NCI-H1436 treated with DMSO at 0.1 percent for 48 hours (cell line): Measurements from ENCODE around the gene CNGA1.
"Not testable (repeated sequence)": the region's sequence is repeated elsewhere in the genome, so short reads cannot be mapped to it uniquely, and the experiment has no call there.

Source experiments
- DNase-seq: peaks from one replicate; lab custom pipeline; 2025; lab: John Stamatoyannopoulos, UW

The CNGA1 gene

DNA sequence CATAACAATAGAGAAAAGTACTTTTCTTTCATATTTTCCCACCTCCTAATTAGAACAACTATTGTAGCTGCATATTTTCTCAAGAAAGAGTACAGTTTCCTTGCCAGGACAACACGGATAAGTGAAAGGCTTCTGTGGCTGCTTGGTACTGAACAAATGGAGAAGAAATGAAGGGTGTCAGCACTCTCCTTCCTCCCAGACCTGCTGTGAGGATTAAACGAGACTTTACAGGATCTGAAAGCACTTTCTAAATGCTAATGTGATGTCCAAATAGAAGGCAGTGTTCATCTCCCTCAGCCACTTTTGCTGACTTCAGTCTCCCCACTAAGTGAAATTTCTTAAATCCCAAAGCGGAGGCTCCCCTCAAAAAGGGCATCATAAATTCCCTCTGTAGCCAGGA, 14.0 kb upstream of the CNGA1 start:
- no peak for DNase-seq

DNA sequence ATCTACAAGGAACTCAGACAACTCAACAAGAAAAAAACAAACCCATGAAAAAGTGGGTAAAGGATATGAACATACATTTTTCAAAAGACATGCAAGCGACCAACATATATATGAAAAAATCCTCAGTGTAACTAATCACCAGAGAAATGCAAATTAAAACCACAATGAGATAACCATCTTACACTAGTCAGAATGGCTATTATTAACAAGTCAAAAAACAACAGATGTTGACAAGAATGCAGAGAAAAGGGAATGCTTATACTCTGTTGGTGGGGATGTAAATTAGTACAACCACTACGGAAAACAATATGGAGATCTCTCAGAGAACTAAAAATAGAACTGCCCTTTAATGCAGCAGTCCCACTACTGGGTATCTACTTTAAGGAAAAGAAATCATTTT, 12.2 kb upstream of the CNGA1 start:
- DNase-seq = no peak

DNA sequence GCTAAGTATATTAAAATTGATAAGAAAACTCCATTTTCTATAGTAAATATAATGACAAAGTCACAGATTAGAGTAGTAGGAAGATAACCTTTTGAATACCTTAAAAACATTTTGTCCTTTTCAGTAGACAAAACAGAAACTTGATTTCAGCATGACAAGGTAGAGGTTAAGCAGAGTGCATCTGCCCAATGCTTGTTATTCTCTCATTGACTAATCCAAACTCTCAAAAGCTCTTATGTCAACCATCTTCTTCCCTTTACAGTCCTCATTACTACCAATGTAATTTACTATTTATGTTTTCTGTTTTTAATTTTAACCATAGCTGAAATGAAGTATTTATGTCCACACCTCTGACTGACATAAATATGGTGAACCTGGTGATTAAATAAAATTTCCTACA, 11.2 kb upstream of the CNGA1 start:
- no peak for DNase-seq

DNA sequence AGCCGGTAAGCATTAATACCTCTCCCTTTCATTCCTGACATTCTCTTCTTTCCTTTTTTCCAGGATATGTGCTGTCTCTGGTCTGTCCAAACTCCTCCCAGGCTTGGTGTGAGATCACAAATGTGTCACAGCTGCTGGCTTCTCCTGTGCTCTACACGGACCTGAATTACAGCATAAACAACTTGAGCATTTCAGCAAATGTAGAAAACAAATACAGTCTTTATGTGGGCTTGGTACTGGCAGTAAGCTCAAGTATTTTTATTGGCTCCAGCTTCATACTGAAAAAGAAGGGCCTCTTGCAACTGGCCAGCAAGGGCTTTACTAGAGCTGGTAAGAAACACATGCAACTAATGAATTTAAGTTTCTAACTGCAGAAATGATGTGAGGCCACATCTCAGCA, 8.5 kb upstream of the CNGA1 start:
- no peak for DNase-seq

DNA sequence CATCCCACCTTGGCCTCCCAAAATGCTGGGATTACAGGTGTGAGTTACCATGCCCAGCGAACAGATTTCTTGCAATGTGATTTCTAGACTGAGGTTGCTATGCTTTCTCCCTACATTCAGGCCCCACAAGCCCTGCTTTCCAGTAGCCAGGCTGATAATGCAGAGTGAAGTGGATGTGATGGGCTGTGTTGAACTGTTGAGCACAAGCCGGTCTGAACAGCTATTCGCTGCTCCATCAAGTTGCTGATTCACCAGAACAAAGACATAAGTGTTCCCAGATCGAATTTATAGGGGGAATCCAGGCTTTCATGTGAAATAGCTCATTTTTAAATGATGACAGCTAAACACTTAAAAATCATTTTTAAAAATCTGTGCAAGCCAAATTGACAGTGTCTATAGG, 8.0 kb upstream of the CNGA1 start:
- no peak for DNase-seq

DNA sequence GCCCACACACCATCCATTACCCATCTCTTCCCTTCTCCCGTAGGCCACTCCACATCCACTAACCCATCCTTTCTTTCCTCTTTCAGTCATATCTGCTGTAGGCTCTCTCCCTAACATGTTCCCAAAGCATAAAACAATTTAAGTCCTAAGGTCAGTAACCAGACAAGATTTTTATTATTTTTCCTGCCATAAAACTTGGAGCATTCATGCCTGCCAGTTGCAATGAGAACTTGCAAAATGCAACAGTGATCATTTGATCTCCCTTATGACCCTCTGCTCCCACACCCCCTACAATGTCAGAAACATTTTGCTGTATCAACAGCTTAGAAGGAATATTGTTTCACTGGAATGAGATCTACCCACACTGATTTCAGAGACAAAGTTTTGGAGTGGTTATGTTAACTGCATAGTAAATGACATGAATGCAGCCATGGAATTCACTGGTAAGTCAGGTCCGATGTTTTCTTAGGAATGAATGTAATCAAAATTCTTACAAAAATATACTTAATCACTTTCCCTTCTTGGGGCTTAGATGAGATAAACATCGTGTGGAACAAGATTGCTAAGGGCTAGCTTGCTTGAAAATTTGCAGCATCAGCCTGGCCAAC, 5.8 kb upstream of the CNGA1 start:
- no peak for DNase-seq

DNA sequence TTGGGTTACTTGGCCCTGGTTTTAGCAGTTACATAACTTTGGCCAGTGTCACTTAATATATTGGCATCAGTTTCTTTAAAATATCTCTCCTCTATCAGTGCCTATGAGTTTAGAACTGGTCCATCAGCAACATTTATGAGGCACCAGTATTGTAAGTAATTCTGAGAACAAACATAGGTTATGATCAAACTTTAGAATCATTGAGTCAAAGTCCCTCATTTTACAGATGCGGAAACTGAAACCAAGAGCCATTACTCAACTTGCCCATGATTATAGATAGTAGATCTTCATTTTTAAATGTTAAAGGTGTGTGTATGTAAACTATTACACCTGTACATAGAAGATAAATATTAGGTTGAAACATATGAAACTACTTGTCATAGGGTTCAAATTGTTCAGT, 4.6 kb upstream of the CNGA1 start:
- no peak for DNase-seq

DNA sequence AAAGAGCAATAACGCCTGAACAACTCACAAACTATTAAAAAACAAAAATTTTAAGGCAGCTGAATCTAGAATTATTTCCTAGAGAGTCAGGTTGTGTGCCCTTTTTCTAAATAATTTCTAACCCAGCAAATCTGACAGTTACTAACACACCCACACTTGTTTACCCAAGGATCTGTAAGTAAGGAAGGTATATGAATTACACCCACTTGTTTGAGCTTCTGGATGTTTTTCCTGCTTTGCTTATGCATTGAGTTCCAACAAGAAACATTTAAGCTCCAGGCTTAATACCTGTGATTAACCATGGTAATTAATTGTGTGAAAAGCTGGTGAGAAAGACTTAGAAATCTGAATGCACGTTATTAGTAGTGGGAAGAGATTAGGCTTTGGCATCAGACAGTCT, 1.6 kb upstream of the CNGA1 start:
- DNase-seq = no peak

DNA sequence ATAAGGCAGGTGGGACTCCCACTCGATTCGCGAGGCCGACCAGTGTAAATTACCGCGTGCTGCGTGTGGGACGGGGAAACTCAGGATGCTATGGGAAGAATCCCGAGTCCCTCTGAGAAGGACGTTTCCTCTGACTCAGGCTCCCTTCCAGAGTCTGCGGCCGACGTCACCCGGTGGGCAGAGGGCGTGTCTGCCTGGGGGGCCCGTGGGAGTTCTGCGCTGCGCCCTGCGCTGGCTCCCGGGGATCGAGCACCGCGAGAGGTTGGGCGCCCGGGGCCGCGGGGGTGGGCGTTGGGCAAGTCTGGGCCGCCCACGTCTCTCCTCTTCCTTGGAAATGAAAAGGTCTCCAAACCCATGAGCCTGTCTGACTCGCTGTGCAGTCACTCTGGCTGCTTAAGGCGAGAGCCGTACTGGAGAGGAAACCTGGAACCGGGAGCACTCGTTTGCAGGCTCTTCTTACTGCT, 659 bp upstream of the CNGA1 start:
- no peak for DNase-seq

DNA sequence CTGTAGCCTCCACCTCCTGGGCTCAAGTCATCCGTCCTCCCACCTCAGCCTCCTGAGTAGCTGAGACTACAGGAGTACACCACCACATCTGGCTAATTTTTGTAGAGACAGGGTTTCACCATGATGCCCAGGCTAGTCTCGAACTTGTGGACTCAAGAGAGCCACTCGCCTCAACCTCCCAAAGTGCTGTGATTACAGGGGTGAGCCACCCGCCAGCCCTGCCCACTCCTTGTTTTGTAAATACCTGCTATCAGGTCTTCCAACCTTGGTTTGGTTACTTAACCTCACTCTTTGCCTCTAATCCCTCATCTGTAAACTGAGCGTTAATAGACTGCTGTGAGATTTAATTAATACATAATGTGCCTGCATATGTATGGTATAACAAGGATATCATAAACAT, 803 bp downstream of the CNGA1 start:
- no peak for DNase-seq

DNA sequence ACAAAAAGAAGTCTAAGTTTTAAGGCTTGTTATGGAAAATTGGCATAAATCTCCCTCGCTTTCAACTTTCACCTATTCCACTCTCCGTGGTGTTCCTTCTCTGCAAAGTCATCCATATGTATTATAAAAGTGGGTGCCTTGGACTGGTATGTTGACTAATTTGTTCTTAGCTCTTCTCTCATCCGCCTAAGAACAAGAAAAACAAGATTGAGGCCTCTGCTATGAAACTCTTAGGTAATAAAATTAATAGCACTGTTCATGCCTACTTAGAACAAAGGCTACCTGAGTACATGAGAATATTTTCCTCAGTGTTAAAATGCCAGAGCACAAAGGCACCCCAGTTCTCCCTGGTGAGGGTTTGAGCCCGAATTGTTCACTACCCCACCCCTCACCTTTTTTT, 1.3 kb downstream of the CNGA1 start:
- DNase-seq = no peak

DNA sequence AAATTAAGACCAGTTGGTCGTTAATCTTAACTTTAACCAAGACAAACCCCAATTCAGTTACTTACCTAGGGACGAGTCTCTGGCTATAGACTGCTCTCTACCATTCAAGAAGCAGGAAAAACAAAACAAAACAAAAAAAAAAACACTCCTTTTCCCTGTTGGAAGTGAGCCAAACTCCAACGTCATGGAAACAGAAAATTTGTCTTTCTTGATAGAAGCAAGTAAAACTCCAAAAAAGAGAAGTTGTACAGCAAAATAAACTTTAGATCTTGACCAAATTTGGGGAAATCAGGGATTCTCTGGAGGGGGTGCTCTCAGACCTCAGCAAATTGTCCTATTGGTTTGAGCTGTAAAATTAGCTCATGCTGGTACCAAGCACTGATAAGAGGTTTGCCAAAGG, 3.7 kb downstream of the CNGA1 start:
- DNase-seq = no peak

DNA sequence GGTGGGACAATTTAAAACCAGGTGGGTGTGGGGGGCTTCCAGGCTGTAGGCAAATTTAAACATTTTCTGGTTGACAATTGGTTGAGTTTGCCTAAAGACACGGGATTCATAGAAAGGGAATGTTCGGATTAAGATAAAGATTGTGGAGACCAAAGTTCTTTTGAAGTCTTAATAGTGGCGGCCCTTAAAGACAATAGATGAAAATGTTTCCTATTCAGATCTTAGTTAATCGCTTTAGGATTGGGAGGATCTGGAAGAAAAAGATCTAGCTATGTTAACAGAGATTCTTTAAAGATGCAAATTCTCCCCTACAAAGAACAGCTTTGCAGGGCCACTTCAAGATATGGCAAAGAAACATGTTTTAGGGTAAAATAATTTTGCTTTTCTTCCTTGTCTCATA, 4.8 kb downstream of the CNGA1 start:
- DNase-seq = no peak

DNA sequence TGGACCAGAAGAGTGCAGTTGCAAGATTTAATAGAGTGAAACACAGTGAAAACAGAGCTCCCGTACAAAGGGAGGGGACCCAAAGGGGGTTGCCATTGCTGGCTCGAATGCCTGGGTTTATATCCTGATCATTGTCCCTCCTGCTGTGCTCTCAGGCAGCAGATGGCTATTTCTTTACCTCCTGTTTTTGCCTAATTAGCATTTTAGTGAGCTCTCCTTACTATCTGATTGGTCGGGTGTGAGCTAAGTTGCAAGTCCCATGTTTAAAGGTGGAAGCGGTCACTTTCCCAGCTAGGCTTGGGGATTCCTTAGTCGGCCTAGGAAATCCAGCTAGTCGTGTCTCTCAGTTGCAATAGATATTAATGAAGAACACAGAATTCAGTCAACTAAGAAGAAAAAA, 5.6 kb downstream of the CNGA1 start:
- not testable (repeated sequence) for DNase-seq

DNA sequence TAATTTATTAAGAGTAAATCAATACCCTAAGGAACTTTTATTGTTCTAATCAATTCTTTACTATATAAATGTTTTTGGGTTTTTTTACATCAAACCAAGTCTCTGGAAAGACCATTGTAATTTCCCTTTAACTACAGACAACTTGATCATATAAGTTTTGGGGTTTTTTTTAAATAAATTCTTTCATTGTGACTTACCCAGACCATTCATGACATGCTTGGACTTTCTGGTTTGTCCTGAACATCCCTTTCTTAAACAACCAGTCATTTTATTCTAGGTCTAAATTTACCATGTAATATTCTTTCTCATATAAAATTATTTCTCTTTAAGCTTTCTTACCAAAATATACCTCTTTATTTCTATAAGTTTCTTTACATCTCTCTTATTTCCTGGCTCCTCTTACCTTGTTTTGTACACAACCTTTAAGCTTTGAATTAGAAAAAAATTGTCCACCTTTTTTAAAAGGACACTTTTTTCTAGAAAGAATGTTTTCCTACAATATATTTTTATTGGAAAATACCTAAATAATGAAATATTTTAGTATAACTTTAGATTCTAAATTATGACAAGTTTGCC, 8.4 kb downstream of the CNGA1 start:
- no peak for DNase-seq

DNA sequence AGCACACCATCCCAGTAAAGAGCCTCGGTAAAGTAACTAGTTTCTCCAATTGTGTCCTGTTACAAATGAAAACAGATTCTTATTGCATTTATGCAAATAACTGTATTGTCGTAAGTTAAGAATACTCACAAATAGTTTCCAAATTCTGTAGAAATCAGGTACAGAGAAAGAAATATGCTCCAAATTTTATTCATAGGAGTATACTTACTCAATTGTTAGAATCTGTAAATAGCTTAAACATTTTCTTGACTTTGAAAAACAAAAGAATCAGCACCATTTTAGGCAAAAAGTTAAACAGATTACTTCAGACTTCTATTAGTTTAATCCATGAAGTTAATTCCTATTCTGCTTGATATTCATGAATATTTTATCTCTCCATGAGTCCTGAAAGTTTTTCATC, 10.7 kb downstream of the CNGA1 start:
- DNase-seq = no peak

DNA sequence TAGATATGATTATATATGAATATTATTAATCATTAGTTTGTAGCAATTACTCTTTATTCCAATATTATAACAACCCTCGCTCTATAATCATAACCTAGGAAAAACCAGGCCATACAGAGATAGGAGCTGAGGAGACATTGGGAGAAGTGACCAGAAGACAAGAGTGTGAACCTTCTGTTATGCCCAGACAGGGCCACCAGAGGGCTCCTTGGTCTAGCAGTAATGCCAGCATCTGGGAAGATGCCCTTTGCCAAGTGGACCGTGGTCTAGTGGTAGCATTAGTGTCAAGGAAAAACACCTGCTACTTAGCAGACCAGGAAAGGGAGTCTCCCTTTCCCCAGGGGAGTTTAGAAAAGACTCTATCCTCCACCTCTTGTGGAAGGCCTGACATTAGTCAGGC, 12.9 kb downstream of the CNGA1 start:
- DNase-seq = not testable (repeated sequence)

DNA sequence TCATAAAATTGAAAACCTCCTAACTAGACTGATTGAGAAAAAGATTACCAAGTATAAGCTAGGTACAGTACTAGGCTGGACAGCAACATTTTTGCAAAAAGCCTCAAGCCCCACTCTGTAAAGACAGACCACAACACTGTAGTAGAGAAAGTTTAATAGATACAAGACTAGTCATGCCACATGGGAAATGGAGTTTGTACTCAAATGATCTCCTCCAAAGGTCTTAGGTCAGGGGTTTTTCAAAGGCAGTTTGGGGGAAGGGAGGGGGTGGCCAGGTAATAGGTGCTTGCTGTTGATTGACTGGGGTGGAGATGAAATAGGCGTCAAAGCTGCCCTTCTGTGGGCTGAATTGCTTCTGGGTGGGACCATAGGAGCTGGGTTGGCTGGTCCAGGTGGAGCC, 14.2 kb downstream of the CNGA1 start:
- no peak for DNase-seq

DNA sequence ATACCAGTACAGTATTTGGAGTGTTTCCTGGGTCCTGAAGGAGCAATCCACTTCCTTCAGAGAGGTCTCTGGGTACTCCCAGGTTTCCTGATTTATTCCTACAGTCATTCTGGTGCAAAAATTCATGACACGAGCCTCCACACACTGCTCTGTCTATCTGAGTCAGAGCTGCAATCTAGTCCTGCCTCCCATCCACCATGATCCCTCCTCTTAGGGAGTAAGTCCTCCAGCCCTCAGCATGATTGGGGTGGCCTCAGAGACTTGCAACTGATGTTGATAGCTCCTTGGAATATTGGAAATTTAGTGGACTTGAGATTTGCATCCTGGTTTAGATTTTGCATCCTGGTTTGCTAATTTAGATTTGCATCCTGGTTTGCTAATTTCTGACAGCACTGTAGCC, 20.5 kb downstream of the CNGA1 start:
- no peak for DNase-seq

DNA sequence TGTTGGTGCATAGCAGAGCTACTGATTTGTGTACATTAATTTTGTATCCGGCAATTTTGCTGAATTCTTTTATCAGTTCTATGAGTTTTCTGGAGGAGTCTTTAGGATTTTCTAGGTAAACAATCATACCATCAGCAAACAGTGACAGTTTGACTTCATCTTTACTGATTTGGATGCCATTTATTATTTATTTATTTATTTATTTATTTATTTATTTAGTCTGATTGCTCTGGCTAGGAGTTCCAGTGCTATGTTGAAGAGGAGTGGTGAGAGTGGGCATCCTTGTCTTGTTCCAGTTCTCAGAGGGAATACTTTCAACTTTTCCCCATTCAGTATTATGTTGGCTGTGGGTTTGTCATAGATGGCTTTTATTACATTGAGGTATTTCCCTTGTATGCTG, 24.0 kb downstream of the CNGA1 start:
- not testable (repeated sequence) for DNase-seq

DNA sequence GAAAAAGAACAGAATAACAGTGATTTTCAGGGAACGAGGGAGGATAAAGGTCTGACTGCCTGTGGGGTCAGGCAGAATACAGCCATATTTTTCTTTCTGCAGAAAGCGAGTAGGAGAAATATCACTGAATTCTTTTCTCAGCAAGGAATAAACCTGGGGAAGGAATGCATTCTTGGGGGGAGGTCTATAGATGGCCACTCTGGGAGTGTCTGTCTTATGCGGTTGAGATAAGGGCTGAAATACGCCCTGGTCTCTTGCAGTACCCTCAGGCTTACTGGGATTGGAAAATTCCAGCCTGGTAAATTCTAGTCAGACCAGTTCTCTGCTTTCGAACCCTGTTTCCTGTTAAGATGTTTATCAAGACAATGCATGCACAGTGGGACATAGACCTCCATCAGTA, 26.3 kb downstream of the CNGA1 start:
- DNase-seq = no peak

DNA sequence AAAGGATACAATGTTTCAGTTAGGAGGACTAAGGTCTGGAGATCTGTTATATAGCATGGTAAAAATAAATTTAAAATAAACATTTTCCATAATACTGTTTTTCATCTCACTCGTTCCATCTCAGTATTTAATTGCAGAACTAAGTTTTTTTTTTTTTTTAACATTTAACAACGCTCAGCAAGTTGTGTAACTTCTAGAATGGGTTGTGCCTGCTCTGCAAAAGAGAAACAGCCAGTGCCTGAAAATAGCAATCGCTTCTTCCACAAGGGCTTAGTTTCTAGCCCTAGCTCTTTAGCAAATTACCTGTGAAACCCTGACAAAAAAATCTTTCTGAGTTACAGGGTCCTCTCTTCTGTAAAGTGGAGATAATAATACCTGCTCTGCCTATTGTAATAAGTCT, 41.9 kb downstream of the CNGA1 start:
- no peak for DNase-seq

DNA sequence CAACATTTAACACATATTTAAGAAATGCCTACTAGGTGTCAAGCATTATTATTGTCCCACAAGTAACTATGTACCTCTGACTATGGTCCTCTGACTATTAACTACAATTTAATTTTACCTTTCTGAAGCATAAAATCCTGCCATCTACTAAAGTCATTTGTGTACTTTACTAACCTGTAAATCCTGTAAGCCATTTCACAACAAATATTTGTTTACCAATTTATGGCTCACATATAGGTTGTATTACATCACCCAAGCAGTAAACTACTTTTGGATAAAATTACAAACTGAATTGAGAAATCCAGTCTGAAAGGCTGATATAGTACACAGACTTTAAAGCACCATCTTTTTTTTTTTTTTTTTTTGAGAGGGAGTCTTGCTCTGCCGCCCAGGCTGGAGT, 43.8 kb downstream of the CNGA1 start:
- no peak for DNase-seq

DNA sequence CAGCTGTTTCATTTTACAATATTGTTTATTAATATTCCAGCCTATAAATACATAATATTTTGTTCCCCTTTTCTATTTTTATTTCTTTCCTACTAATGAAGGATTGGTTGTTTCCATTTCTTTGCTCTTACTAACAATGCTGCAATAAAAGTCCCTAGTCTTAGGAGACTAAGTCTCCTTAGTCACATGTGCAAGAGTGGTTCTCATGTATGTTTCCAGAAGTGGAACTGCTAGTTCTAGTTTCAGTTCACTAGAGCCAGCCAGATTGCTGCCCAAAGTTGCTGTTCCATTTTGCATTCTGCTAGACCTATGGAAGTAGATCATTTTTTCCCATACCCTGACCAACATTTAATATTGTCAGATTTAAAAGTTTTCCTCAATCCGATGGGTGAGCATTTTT, 44.3 kb downstream of the CNGA1 start:
- DNase-seq = no peak

DNA sequence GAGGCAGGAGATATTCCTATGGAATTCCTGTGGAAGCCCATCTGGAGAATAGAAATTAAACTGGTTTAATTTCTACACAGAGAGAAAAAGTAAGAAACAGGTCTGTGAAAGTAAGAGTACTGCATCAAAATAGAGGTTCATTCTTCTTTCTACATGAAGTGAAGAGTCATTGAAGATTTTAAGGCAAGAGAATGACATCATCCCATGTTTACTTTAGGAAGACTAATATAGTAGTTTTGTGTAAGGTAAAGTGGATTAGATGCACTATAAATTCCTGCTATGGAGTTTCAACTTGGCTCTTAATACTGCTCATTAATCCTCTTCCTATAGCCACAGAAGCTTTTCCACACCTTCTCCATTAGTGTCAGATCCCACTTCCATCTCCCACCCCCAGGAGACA, 47.6 kb downstream of the CNGA1 start:
- no peak for DNase-seq
